Measurements from ENCODE around the gene RAP1A. TPM values are rescaled to one million over a fixed set of nuclear protein-coding genes. Genes with fewer than 3 reads are reported as not detected.

The RAP1A gene
- total RNA-seq, 2 donors from 2014 or later: 97.8 to 138 TPM

DNA sequence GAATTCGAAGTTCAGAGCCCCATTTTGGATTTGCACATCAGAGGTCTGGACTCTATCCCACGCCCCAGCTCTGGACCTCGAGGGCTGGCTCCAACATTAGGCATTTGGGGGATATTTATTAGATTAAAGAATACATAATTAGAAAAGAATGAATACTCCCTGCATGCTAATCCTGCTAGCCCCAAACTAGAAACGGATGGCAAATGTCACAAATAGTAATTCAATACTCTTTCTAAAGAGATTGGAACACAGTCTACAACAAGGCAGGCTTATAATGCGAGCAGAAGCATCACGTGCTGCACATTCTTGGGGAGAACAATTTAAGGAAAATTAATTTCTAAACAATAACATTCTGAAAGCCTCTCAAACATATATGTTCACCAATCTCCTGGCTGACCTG lies 27.7 kb upstream of the RAP1A start:
- Mint-ChIP-seq H3K27me3 (no peaks in the 10 kb centered on the region), H3K36me3 (no peaks in the 10 kb centered on the region), H3K27ac (peak overlapping the region; percentile 45 to 92), H3K4me3 (no peak overlapping the region), H3K9me3 (no peaks in the 10 kb centered on the region), H3K4me1 (ENCODE audit: low read depth in 2 of 2) (peaks cover 39 to 52% of the 10 kb centered on the region in 2 donors)
- DNase-seq (ENCODE audit: low spot score) (no peak), ATAC-seq (no peak)

DNA sequence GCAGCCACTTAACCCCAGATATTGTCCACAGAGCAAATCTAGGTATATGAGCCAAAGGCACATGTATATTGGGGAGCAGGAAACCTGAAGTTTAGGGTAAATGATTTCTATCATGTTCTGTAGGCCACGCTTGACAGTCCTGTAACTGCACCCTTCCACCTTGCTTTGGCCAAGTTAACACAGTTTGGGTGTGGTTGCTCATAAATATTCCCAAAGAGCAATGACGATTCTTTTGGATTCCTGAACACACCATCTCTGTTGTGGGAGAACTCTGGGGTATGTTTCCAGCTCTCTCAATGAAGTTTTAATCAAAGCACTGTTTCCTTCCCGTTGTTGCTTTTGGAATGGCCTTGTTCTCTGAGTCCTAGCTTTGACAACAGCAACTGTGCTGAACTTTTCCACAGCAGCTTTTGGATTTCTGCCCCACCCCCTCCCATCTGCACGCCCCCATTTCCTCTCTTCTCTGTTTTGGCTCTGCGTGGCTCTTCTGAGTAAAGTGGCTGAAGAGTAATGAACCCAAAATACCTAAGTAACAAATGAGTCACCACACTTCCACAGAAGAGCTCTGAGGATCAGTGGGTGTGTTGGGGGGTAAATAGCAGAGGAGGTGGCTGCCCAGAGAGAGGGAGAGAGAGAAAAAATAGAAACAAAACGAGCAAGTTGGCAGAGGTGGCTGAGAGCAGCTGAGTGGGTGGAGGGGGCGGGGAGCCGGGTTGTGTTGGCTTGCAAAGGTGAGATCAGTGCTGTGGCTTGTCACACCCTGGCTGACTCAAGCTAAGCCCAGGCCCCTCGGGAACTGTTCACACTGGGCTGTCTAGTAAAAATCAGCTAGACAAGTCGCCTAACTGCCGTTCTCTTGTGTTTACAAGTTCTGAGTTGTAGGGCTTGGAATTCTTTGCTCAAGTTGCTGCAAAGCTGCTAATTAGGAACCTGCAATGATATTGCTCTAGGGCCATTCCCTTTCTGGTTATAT lies 26.9 kb upstream of the RAP1A start:
- no peaks in the 10 kb centered on the region for H3K27me3 Mint-ChIP-seq
- H3K36me3 Mint-ChIP-seq: no peaks in the 10 kb centered on the region
- no peaks in the 10 kb centered on the region for H3K9me3 Mint-ChIP-seq
- H3K27ac Mint-ChIP-seq: peak overlapping the region; percentile 45 to 92
- H3K4me1 Mint-ChIP-seq (ENCODE audit: low read depth in 2 of 2): peaks cover 46 to 59% of the 10 kb centered on the region in 2 donors
- DNase-seq (ENCODE audit: low spot score): peak; percentile 90
- H3K4me3 Mint-ChIP-seq: peak overlapping the region; percentile 64
- peak; percentile 97 to 98 for ATAC-seq

DNA sequence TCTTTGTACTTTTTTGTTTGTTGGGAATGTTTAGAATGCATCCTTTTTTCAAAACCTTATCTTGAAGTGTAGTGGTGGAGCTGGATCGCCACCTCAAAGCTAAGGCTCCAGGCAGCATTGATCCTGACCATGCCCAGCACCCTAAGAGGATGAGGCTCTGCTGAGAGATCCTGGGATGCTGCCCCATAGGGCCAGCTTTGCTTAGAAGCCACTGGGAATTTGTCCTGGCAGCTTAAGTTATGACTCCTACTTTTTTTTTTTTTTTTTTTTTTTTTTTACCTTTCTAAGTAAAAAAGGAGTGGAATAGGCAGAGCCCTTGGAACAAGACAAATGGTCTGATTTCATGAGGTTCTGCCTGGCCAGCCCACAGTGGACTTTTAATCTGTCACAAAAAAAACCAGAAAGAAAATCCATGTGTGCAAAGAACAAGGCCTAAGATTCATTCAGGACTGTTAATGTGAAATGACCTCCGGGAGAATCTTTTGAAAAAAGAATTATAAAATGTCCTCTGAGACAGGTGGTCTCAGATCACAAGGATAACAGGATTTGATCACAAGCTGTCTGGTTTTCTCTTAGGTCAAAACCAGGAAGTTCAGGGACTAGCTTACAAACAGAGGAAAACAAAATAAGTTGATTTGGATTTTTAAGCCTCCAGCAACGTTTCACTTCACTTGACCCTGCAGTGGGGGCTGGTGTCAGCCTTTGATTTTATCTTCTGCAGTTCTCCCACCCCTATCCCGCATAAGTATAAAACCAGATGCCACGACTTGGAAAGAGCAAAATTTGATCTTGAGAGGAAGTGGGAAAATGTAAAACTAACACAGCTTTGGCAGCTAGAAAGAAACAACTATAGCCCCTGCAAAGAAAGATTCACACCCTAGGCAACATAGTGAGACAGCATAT lies 25.9 kb upstream of the RAP1A start:
- Mint-ChIP-seq H3K27ac (peak overlapping the region; percentile 45 to 92), H3K27me3 (no peaks in the 10 kb centered on the region), H3K4me1 (ENCODE audit: low read depth in 2 of 2) (peaks cover 56 to 69% of the 10 kb centered on the region in 2 donors), H3K9me3 (no peaks in the 10 kb centered on the region), H3K36me3 (no peaks in the 10 kb centered on the region), H3K4me3 (peak overlapping the region; percentile 78)
- DNase-seq (ENCODE audit: low spot score) (no peak), ATAC-seq (no peak)

DNA sequence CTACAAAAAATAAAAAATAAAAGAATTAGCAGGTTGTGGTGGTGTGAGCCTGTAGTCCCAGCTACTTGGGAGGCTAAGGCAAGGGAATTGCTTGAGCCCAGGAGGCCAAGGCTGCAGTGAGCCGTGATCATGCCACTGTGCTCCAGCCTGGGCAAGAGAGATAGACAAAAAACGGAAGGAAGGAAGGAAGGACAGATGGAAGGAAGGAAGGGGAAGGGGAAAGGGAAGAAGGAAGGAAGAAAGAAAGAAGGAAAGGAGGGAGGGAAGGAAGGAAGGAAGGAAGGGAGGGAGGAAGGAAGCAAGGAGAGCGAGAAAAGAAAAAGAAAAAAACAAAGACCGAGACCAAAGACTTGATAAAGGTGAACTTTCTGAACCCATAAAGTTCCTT lies 25.3 kb upstream of the RAP1A start:
- H3K4me1 Mint-ChIP-seq (ENCODE audit: low read depth in 2 of 2): peaks cover 56 to 72% of the 10 kb centered on the region in 2 donors
- no peak for ATAC-seq
- peak overlapping the region; percentile 78 for H3K4me3 Mint-ChIP-seq
- no peaks in the 10 kb centered on the region for H3K27me3 Mint-ChIP-seq
- peak overlapping the region; percentile 45 to 92 for H3K27ac Mint-ChIP-seq
- no peaks in the 10 kb centered on the region for H3K9me3 Mint-ChIP-seq
- H3K36me3 Mint-ChIP-seq: no peaks in the 10 kb centered on the region
- no peak for DNase-seq (ENCODE audit: low spot score)

DNA sequence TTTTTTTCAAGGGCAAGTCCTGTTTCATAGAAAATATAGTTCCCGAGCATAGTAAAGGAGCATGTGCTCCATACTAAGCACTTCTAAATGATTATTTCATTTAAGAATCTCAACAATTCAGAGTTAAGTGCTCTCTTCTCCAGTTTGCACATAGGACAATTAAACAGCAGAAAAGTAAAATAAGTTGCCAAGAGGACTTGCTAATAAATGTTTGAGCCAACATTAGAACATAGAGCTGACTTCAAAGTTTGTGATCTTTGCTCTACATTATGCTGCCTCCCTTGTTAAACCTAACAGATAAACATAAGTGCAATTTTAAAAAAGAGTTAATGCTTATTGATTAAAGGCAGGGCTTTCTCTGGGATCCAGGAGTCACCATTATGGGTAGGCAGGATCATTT lies 23.8 kb upstream of the RAP1A start:
- Mint-ChIP-seq H3K27me3 (no peaks in the 10 kb centered on the region), H3K27ac (peak overlapping the region; percentile 45 to 92), H3K9me3 (no peaks in the 10 kb centered on the region), H3K4me1 (ENCODE audit: low read depth in 2 of 2) (peaks cover 68 to 87% of the 10 kb centered on the region in 2 donors), H3K4me3 (peak overlapping the region; percentile 78), H3K36me3 (no peaks in the 10 kb centered on the region)
- ATAC-seq (no peak), DNase-seq (ENCODE audit: low spot score) (no peak)

DNA sequence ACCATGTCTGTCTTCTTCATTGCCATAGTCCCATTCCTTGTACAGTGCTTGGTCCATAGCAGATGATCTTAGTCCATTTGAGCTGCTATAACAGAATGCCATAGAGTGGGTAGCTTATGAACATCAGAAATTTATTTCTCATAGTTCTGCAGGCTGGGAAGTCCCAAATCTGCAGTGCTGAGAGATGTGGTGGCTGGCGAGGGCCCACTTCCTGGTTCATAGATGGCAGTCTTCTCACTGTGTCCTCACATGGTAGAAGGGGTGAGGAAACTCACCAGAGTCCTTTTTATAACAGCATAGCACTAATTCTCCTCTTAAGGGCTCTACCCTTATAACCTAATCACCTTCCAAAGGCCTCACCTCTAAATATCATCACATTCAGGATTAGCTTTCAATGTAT lies 23.1 kb upstream of the RAP1A start:
- no peaks in the 10 kb centered on the region for H3K9me3 Mint-ChIP-seq
- ATAC-seq (peak; percentile 58 to 70), DNase-seq (ENCODE audit: low spot score) (peak; percentile 87)
- no peaks in the 10 kb centered on the region for H3K36me3 Mint-ChIP-seq
- H3K4me1 Mint-ChIP-seq (ENCODE audit: low read depth in 2 of 2): peaks cover 72 to 89% of the 10 kb centered on the region in 2 donors
- peak overlapping the region; percentile 45 to 92 for H3K27ac Mint-ChIP-seq
- H3K27me3 Mint-ChIP-seq: no peaks in the 10 kb centered on the region
- H3K4me3 Mint-ChIP-seq: peak overlapping the region; percentile 78

DNA sequence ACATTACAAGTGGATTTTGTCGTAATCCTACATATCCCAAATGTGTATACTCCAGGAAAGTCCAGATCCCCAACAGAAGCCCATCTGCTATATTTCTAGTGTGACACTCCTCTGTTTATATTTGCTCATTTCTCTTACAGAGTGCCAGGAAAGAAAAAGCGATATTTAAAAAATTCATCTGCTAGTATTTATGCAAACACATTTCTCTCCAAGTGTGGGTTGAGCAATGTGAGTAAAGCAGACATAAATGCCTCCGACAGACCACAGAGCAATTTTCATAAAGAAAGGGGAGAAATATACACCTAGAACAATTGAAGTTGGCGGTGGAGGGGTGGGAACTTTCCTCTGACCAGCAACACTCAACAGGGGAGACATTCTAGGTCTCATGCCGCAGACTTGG lies 22.2 kb upstream of the RAP1A start:
- peaks cover 73 to 94% of the 10 kb centered on the region in 2 donors for H3K4me1 Mint-ChIP-seq (ENCODE audit: low read depth in 2 of 2)
- no peaks in the 10 kb centered on the region for H3K36me3 Mint-ChIP-seq
- H3K4me3 Mint-ChIP-seq: peak overlapping the region; percentile 78
- H3K27me3 Mint-ChIP-seq: no peaks in the 10 kb centered on the region
- ATAC-seq: no peak
- H3K9me3 Mint-ChIP-seq: no peaks in the 10 kb centered on the region
- no peak for DNase-seq (ENCODE audit: low spot score)
- H3K27ac Mint-ChIP-seq: peak overlapping the region; percentile 68 to 92

DNA sequence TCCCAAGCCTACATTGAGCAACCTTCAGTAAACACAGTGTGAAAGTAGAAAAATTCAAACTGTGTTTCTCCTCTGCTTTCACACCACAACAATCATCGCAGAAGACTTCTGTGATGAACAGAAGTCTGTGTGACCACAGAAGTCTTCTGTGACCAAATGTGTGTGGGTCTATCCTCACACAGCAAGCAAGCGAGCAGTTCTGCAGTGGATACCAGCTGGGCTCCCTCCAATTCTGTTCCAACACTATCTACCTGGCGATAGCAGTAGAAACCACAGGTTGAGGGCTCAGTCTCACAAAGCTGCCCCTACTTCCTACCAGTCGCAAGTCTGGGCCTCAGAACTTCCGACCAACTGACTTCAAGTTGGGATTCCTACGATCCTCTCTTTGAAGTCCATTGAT lies 21.0 kb upstream of the RAP1A start:
- Mint-ChIP-seq H3K27me3 (no peaks in the 10 kb centered on the region), H3K4me3 (peak overlapping the region; percentile 78), H3K27ac (peak overlapping the region; percentile 68 to 92), H3K9me3 (no peaks in the 10 kb centered on the region), H3K4me1 (ENCODE audit: low read depth in 2 of 2) (peaks cover 75 to 94% of the 10 kb centered on the region in 2 donors), H3K36me3 (no peaks in the 10 kb centered on the region)
- ATAC-seq: peak; percentile 80 to 81
- peak; percentile 68 for DNase-seq (ENCODE audit: low spot score)

DNA sequence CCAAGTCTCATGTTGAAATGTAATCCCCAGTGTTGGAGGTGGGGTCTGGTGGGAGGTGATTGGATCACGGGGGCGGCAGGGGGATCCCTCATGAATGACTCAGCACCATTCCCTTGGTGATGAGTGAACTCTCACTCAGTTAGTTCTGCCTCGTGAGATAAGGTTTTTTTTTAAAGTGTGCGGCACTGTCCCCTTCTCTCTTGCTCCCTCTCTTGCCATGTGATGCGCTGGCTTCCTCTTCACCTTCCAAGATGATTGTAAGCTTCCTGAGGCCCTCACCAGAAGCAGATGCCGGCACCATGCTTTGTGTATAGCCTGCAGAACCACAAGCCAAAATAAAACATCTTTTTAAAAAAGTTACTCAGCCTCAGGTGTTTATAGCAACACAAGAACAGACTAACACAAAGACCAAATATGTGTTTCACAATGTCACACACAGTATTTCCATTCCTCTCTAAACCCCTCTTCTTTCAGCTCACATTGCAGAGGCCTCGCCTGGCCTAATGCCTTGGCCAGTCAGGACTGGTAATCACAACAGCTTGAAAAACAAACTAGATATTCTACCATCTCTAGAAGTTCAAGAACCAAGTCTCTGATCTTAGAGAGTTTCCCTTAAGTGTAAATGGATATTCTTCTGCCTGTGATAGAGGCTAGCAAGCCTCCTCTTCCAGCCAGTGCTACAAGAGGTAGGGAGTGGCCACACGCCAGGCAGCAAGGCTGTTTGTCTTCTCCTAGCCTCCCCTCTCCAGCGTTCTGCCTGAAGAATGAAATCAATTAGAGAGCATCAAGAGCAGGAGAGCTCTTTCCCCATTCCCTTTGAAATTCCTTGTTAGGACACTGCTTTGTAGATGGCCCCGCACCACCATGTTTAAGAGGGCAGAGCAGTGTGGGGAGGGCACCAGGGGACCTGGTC lies 19.6 kb upstream of the RAP1A start:
- DNase-seq (ENCODE audit: low spot score): no peak

DNA sequence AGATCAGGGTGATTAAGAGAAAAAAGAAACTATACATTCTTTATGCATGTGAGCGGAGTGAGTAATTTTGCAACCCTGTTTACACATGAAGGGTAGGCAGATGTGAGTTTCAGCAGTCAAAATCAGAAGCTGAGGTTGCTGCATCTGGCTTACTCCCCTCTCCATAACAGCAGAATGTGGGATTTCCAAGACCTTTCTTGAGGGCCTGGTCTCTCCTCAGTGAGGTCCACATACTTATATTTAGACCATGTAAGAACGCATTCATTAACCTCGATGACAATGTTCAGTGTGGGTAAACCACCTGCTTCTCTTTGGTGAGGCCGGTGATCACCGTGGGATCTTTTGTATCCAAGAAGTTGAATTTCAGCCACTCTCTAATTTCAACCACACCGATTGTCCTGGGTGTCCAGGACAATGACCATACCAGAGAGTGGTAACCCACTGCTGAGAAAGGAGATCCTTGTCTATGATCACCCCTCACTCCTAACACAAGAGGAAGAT lies 18.7 kb upstream of the RAP1A start:
- no peak for DNase-seq (ENCODE audit: low spot score)
- Mint-ChIP-seq H3K9me3 (no peaks in the 10 kb centered on the region), H3K36me3 (no peaks in the 10 kb centered on the region)

More for the DNA sequence above, 19.6 kb upstream of the RAP1A start:
- H3K4me1 Mint-ChIP-seq (ENCODE audit: low read depth in 2 of 2): peaks cover 77 to 94% of the 10 kb centered on the region in 2 donors
- H3K27me3 Mint-ChIP-seq: no peaks in the 10 kb centered on the region
- H3K4me3 Mint-ChIP-seq: peak overlapping the region; percentile 78
- ATAC-seq: no peak
- no peaks in the 10 kb centered on the region for H3K9me3 Mint-ChIP-seq
- no peaks in the 10 kb centered on the region for H3K36me3 Mint-ChIP-seq
- H3K27ac Mint-ChIP-seq: peak overlapping the region; percentile 68 to 92

DNA sequence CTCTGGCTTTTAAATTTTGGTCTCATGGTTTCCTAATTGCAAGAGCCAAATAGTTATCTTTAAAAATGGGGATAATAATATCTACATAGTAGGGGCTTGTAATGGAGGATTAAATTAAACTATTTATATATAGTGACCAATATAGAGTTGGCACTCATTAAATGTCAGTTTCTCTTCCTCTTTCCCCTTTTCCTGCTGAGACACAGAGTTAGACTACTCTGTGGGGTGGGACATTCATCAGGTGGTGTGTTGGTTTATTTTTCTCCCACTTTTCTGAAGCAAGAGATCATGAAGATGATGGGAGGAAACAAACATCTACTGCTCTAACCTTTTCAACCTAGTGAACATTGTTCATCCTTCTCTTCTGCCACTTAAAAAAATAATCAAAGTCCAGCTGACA lies 17.3 kb upstream of the RAP1A start:
- no peak for ATAC-seq

More for the DNA sequence above, 18.7 kb upstream of the RAP1A start:
- peak in 1 of 2 donors; percentile 55 for ATAC-seq
- Mint-ChIP-seq H3K27ac (peak overlapping the region; percentile 68 to 92), H3K4me1 (ENCODE audit: low read depth in 2 of 2) (peaks cover 74 to 93% of the 10 kb centered on the region in 2 donors), H3K4me3 (peak overlapping the region; percentile 78), H3K27me3 (no peaks in the 10 kb centered on the region)

DNA sequence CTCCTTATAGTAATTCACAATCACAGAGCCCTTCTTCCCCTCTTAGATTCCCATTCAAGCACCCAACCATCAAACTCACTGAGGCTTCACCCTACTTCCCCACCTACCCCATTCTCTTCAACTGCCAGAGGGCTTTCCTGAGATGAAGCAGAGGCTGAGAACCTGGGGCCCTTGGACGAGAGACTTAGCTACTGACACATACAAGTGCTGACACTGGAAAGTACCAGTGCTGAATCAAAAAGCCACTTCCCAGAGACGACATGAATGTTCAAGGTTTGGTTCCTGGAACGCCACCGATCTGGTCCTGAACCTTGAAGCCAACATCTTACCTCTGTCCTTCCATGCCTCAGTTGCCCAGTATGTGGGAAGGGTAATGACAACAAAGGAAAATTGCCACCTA lies 16.6 kb upstream of the RAP1A start:
- Mint-ChIP-seq H3K36me3 (no peaks in the 10 kb centered on the region), H3K4me1 (ENCODE audit: low read depth in 2 of 2) (peaks cover 58 to 78% of the 10 kb centered on the region in 2 donors), H3K9me3 (no peaks in the 10 kb centered on the region), H3K27me3 (no peaks in the 10 kb centered on the region), H3K27ac (peak overlapping the region; percentile 86 to 92), H3K4me3 (peak overlapping the region; percentile 82)
- DNase-seq (ENCODE audit: low spot score): no peak
- ATAC-seq: peak; percentile 40 to 48

More for the DNA sequence above, 17.3 kb upstream of the RAP1A start:
- Mint-ChIP-seq H3K36me3 (no peaks in the 10 kb centered on the region), H3K4me3 (peak overlapping the region; percentile 82), H3K27ac (peak overlapping the region; percentile 86 to 92), H3K9me3 (no peaks in the 10 kb centered on the region), H3K4me1 (ENCODE audit: low read depth in 2 of 2) (peaks cover 64 to 85% of the 10 kb centered on the region in 2 donors), H3K27me3 (no peaks in the 10 kb centered on the region)
- no peak for DNase-seq (ENCODE audit: low spot score)
